Mucosa of descending colon (tissue), 3 donors: ENCODE results near the gene KIF4A. TPM values are rescaled to one million over a fixed set of nuclear protein-coding genes. Genes with fewer than 3 reads are reported as not detected.

Experiments used
- ATAC-seq: fragments of 200-7000 bp; cut with Tn5 transposase; one replicate; pipeline ENCODE4 v1.9.1; 2020; ENCODE audit warnings: mild to moderate bottlenecking, moderate library complexity
- DNase-seq, 3 donors: peaks; one replicate each; pipeline ENCODE4 v3.0.0-alpha.2; 2020
- H3K36me3 ChIP-seq: fragments of 200-600 bp; one replicate; pipeline ENCODE4 v1.8.0; 2021; ENCODE audit warnings: low read depth, mild to moderate bottlenecking
- H3K4me1 ChIP-seq: fragments of 200-600 bp; one replicate; pipeline ENCODE4 v1.8.0; 2021; ENCODE audit warnings: low read depth, mild to moderate bottlenecking
- H3K4me3 ChIP-seq: fragments of 200-600 bp; one replicate; pipeline ENCODE4 v1.8.0; 2021; ENCODE audit warnings: mild to moderate bottlenecking
- H3K9me3 ChIP-seq: fragments of 200-600 bp; one replicate; pipeline ENCODE4 v1.8.0; 2021; ENCODE audit warnings: mild to moderate bottlenecking
- intact Hi-C, 2 donors: fragments of 100-400 bp; cut with DNase I in 1 of 2; cut with micrococcal nuclease in 1 of 2; formaldehyde crosslinking; loops; one replicate each; pipeline versions ENCODE4 v1.11.0 to v1.11.1; 2022; cut with DNase I, micrococcal nuclease
- total RNA-seq, 3 donors: library from RNA; stranded (reverse); fragmentation: NEBNext Ultra II Directional in 2 of 3; extraction: Animal tissue kit (Norgen Biotek cat#: 25700) in 2 of 3; gene quantifications; one replicate each; pipeline versions ENCODE4 v1.2.1 to v1.2.4, GENCODE V29; 2021 to 2023
- TF ChIP-seq, protein P1 (sequence below): fragments of 200-600 bp; IDR thresholded peaks from one replicate; pipeline ENCODE4 v1.8.0; 2022; ENCODE audit warnings: antibody characterized with exemption, mild to moderate bottlenecking
- donor health status: DM: no; HTN: no; CAD: no; lungs with moderate emphysema.
- donor health status: DM: no; HTN: no; CAD: no.
- donor health status: DM: no; HTN: yes; CAD: no.

KIF4A gene
- total RNA-seq, 3 donors from 2014 or later = 1.5 to 10.7 (median 3.1) TPM

- no peak for ATAC-seq
- H3K4me1 ChIP-seq = no peaks in the 10 kb centered on the region
- no peak for DNase-seq
- no peak overlapping the region for H3K4me3 ChIP-seq
- H3K9me3 ChIP-seq = no peaks in the 10 kb centered on the region
- intact Hi-C loops = no loop called here
- no peaks in the 10 kb centered on the region for H3K36me3 ChIP-seq
- TF ChIP-seq, protein P1, sequence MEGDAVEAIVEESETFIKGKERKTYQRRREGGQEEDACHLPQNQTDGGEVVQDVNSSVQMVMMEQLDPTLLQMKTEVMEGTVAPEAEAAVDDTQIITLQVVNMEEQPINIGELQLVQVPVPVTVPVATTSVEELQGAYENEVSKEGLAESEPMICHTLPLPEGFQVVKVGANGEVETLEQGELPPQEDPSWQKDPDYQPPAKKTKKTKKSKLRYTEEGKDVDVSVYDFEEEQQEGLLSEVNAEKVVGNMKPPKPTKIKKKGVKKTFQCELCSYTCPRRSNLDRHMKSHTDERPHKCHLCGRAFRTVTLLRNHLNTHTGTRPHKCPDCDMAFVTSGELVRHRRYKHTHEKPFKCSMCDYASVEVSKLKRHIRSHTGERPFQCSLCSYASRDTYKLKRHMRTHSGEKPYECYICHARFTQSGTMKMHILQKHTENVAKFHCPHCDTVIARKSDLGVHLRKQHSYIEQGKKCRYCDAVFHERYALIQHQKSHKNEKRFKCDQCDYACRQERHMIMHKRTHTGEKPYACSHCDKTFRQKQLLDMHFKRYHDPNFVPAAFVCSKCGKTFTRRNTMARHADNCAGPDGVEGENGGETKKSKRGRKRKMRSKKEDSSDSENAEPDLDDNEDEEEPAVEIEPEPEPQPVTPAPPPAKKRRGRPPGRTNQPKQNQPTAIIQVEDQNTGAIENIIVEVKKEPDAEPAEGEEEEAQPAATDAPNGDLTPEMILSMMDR = no peak
These were observed 121.6 kb downstream of the KIF4A start for GRCh38 chrX:70411475-70411874.

DNA sequence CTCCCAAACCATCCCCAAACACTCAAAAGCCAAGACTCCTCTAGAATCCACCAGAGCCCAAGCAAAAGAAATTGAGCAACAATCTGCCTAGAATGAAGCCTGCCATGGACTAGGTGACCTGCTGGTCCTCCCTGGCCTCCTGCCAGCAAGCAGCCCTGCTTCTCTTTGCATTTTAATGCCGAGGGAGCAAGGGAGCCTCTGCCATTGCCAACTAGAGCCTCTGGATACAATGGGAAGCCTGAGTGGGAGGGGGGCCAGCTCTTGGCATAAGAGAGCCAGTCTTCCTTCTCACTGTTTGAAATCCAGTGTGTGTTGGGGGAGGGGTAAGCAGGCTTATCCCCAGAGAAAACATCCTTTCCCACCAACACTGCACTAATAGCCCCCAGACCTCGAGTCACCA, 131.7 kb downstream of the KIF4A start:
- no peak for ATAC-seq
- intact Hi-C loops = no loop called here

GRCh38 chrX:70422851-70423341, 133.0 kb downstream of the KIF4A start, which contains the start of gene GDPD2:
GDPD2 (plus strand) TSS chrX:70423314; CDS start chrX:70424985, 1,671 bp downstream.
- TF ChIP-seq, protein P1 = no peak
- Histone ChIP-seq H3K9me3 (no peaks in the 10 kb centered on the region), H3K4me1 (no peaks in the 10 kb centered on the region), H3K36me3 (no peaks in the 10 kb centered on the region), H3K4me3 (no peak within 1 kb of the TSS)
- peak in 2 of 3 donors; percentile 47 to 64 for DNase-seq
- intact Hi-C loops = no loop called here
- peak; percentile 86 for ATAC-seq

More for the DNA sequence above, 131.7 kb downstream of the KIF4A start:
- no peaks in the 10 kb centered on the region for H3K4me1 ChIP-seq
- no peaks in the 10 kb centered on the region for H3K36me3 ChIP-seq
- H3K4me3 ChIP-seq = no peak overlapping the region
- DNase-seq = no peak
- no peaks in the 10 kb centered on the region for H3K9me3 ChIP-seq
- TF ChIP-seq, protein P1 = no peak

DNA sequence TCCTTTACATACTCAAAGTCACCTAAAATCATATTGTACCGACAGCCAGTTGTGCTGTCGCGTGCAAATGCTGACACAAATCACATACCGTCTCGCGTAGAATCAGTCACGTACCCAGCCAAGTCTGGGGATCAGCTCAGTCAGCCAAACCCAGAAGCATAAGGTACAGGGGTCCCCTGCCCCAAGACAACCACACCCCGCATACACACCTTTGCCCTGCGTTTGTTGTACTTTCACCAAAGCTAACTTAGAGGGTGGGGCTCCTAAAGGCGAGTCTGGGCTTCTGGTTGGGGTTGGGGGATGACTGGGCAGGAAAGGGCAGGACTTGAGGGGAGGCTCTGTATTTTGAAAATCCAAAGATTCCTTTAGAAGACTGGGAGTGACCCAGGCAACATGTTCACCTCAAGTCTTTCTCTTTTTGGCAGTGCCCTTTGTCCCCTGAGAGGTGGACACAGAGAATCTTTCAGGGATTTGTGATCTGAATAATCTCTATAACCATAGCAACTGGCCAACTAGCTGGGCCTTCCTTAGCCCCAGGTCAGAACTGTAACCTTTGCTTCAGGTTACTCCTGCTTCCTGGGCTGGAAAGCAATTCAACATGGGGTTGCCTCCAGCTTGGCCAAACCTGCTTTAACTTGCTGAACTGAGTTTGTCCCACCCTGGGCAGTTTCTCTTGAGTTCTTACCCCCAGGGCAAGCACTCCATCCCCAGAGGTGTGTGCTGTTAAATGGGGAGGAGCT, 134.2 kb downstream of the KIF4A start:
- Histone ChIP-seq H3K9me3 (no peaks in the 10 kb centered on the region), H3K36me3 (no peaks in the 10 kb centered on the region), H3K4me1 (no peaks in the 10 kb centered on the region), H3K4me3 (no peak overlapping the region)
- ATAC-seq = peak; percentile 57
- intact Hi-C loops = no loop called here
- peak in 2 of 3 donors; percentile 25 to 26 for DNase-seq
- TF ChIP-seq, protein P1 = no peak

- no peaks in the 10 kb centered on the region for H3K9me3 ChIP-seq
- ATAC-seq (no peak), DNase-seq (no peak)
- no peak overlapping the region for H3K4me3 ChIP-seq
- H3K36me3 ChIP-seq = no peaks in the 10 kb centered on the region
- TF ChIP-seq, protein P1 = no peak
- intact Hi-C loops = no loop called here
- H3K4me1 ChIP-seq = no peaks in the 10 kb centered on the region
These were observed 134.9 kb downstream of the KIF4A start for GRCh38 chrX:70424801-70425200.
